GM21367 (cell line): ENCODE data around the gene TH.

Source experiments
- ATAC-seq: cut with Tn5 transposase; IDR thresholded peaks from one replicate; pipeline ENCODE4 v1.9.1; 2021; ENCODE audit not compliant: unreplicated experiment

TH gene

DNA sequence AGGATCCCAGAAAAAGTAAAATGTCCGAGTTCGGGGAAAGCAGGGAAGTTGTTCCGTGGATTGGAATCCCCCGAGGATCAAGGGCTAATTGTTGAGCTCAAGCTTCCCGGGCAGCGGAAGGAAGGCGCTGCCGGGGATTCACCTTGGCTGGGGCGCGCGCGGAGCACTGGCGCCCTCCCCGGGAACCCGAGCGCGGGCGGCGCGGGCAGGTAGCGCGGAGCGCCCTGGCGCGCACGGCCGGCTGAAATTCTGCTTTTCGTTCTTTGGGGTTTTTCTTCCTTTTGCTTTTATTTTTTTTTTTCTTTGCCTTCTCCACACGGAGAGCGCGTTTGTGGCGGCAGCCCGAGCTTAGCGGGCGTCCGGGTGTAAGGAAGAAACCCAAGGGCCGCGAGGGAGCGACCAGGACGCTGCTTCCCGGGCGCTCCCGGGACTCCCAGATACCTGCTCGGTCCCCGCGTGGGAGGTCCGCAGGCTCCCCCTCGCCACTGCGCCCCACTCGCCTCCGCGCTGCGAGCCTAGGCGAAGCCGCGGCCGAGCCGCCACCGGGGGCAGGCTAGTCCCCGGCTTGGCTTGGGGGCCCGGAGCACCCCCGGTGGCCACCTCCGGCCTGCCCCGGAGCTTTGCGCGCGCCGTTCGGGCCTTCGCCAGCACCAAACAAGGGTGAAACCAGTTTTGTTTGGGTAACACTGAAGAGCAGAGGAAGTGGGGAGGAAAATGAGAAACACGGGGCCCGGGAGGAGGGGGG is 27.6 kb downstream of the TH start:
- ATAC-seq: no peak

DNA sequence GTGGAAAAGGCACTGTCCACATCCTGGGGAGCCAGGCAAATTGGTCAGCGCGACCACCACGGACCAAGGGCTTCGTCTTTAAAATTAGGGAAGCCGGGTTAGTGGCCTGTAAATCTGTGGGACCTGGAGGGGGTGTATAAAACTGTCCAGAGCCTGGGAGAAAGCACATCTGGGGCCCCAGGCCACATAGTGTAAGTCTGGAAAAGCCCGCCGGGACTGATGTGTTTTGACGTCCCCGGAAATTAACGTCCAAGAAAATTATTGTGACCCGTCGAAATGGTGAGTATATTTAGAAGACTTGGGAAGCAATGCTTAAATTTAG is 28.2 kb downstream of the TH start:
- no peak for ATAC-seq

GRCh38 chr11:2142762-2143202 is 28.8 kb downstream of the TH start:
- no peak for ATAC-seq

DNA sequence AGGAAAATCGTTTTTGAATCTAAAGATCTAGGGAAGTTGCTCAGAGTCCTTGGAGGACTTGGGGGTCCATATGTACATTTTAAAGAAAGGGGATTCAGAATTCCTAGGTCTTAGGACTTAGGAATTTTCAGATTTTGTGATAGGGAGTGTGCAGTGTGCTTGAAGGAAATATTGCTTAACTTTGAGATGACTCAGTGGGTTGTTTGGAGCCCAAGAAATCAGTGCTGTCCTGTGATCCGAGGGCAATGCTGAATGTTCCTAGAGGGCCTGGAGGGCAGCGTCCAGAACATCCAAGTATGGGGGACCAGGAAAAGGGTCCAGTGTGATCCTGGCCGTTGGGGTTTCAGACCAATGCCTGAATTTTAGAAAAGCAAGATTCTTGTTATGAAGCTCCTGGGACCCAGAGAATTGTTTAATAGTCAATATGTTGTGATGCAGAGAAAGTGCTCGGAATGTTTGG is 29.3 kb downstream of the TH start:
- no peak for ATAC-seq

- no peak for ATAC-seq
These were observed 30.9 kb downstream of the TH start for GRCh38 chr11:2140411-2141400.

DNA sequence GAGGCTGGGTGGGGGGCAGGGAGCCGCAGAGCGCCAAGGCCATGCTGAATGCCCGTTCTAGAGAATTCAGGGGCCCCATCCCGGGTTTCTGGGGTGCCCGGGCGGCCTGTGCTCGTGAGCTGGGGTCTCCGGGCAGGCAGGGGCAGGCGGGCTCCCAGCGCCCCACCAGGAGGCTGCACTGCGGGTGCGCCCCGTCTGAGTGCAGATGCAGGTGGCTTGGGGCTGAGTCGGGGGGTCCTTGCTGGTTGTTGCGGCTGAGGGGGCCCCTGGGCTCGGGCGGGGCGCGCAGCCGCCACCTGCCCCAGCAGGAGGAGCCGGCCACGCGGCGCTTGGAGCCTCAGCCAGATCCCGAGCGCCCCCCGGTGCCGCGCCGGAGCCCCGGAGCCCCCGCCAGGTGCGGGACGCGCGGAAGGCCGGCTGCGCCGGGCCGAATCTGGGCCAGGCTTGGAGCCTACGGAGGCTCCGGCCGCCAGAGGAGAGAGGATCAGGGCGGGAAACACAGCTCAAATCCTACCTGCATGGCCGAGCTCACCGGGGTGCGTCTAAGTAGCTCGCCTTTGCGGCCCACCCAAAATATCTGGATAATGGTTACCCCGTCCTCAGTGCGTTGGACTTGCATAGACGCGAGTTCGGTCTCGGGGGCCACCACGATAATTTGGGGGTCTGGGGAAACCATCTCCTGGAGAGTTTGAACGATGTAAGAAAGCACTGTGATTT is 31.8 kb downstream of the TH start:
- ATAC-seq: no peak

- ATAC-seq: no peak
These were observed 32.5 kb downstream of the TH start, which contains the start of gene IGF2 for GRCh38 chr11:2139123-2139521. TSS of gene IGF2 (minus strand) at chr11:2139389. CDS start at chr11:2135523, 3,866 bp downstream.

- ATAC-seq: no peak
These were observed 33.0 kb downstream of the TH start for GRCh38 chr11:2138431-2139122.

GRCh38 chr11:2138068-2138430 is 33.6 kb downstream of the TH start:
- no peak for ATAC-seq

DNA sequence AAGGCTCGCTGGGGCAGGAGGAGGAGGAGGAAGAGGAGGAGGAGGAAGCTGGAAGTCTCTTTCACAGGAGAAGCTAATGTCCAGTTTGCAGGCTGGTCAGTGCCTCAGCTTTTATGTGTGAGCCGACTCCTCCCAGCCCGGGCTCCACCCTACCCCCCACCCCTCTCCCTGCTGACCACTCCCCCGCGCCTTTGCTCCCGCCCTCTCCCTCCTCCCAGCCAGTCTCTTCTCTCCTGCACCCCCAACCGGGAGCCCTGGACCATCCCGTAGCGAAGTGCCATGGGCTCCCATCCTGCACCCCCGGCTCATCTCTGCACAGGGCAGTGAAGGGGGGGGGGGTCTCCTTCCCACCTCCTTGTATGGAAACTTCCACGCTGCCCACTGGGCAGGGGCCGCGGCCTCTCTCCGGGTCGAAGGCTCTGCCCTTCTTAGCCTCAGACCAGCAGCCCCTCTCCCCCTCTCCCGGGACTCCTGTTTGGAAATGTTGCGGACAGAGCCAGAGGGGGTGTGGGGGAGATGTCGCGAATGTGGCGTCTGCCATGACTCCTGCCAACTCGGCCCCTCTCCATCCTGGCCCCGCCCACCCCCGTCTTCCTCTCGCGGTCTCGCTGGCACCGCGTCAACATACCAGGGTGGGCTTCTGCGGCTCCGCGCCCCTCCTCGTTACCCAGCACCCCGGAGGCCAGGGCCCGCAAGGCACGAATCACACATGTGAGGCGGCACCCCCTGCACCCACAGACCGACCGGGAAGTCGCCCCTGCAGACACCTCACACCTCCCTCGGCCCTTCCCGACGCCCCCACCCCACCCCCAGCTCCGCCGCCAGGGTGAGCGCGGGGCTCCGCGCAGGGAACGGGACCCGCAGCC is 34.2 kb downstream of the TH start:
- ATAC-seq: no peak

DNA sequence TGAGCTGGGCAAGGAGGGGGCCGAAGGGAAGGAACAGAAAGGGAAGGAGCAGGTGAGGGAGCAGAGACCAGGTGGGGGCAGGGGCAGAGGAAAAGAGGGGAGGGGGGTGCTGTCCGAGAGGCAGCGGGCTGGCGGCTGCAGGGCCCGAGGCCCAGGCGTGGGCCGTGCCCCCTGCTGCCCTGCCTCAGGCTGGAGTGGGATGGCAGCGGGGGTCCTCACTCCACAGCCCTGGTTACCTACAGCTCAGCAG is 34.7 kb downstream of the TH start:
- ATAC-seq: no peak

GRCh38 chr11:2136209-2136951 is 35.2 kb downstream of the TH start:
- no peak for ATAC-seq

DNA sequence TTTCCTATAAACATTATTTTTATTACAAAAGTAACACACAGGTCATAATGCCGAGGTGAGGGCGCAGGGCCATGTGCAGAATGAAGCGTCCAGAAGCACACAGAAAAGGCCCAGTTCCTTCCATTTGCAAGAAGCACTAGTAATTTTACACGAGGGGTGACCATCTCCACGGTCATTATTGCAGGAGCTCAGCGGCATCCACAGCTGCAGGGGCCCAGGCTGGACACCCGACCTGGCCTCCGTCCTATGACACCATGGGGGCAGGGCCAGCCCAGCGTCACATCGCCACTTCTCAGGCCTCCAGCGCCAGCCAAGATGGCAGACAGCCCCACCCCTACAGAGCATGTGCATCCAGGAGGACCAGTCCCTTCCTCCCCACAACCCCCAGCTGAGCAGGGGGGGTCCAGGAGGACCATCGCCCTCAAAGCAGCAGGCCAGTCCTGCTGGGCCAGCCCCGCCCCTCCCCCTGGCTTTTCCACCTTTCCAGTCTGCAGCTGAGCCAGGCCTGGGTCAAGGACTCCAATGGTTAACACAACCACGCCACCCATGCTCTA is 35.9 kb downstream of the TH start:
- no peak for ATAC-seq

DNA sequence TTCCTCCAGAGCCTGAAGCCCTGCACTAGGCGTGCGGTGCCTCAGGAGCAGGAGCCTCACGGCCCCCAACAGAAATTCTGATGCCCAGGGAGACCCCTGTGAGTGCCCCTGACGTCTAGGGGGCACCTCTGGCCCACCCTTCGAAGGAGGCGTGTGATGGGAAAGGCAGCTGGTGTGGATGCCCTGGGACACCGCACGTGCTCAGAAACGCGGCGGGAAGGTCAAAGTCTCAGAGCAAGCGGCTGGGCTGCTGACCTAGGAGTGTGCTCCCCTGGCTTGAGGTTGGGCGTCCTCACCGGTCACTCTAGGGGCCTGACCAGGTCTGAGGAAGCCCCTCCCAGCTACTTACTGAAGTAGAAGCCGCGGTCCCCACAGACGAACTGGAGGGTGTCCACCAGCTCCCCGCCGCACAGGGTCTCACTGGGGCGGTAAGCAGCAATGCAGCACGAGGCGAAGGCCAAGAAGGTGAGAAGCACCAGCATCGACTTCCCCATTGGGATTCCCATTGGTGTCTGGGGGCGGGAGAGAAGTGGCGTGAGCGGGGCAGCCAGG is 36.5 kb downstream of the TH start:
- no peak for ATAC-seq

DNA sequence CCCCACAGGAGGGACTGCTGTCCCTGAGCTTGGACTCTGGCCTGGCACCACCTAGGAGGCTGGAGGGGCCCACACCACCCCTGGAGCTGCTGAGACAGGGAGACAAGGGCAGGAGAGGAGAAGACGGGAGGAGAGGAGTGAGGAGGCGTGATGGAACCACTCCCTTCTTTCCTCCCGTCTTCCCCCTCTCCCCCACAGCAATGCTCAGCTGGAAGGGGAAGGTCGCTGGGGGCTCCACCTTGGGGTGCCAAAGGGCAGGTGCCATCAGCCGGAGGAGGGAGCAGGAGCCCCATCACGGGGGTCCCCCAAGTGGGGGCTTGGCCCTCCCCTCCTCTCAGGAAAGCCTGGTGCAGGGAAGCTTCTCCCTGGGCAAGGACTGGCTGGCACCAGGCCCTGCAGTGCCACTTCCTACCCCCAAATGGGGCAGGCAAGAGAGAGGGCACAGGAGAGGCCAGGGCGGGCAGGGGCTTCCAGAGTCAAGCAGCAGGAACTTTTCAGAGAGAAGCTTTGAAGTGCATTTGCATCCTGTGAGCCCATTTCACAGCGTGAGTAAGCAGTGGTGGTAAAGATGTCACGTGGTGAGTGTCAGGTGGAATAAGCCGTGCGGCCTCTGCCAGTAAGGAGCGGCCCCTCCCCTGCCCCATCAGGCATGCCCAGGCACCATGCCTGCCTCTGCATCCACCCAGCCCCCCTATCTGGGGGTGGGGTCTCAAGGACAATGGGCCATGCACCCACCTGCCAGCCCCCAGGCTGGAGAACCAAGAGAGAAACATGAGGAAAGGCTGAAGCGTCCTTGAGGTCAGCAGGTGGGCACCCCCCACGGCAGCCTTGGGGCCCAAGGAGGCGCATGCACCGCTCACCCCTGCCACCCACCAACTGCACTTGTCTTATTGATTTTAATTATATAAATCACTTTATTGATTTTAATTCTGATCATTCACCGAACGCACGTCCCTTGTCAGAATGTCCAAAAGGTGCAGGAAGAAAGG is 37.3 kb downstream of the TH start:
- no peak for ATAC-seq

- ATAC-seq: no peak
These were observed 38.2 kb downstream of the TH start for GRCh38 chr11:2133241-2134021.

- ATAC-seq: no peak
These were observed 38.8 kb downstream of the TH start for GRCh38 chr11:2132874-2133240.
